A673 (cell line): ENCODE measurements around the gene GSE1.

Experiments used
- CTCF ChIP-seq: fragments of 300-800, 200-600 bp; sonication (generic); conservative IDR thresholded peaks from 2 replicates; pipeline ENCODE4 v1.5.1; 2017; ENCODE audit warnings: low read depth, mild to moderate bottlenecking, antibody characterized with exemption, low read length, moderate library complexity, mixed read lengths
- EZH2 ChIP-seq: fragments of 200-600 bp; sonication (generic); IDR thresholded peaks from 2 replicates; pipeline ENCODE4 v1.6.1; 2017; ENCODE audit warnings: borderline replicate concordance, low read depth, mild to moderate bottlenecking, mixed read lengths, antibody characterized with exemption, low read length; ENCODE audit not compliant: poor library complexity, severe bottlenecking

- no peak for TF ChIP-seq CTCF
- TF ChIP-seq EZH2, result no peak
Observed at GRCh38 chr16:85628265-85628556, 15.1 kb downstream of the GSE1 start.
